PC-9 (cell line): ENCODE data around the gene F12. TPM values are rescaled to one million over a fixed set of nuclear protein-coding genes. Genes with fewer than 3 reads are reported as not detected.

Experiments used
- BruUV-seq: library from RNA; stranded (reverse); fragments of 400-500 nt; replicated peaks from 2 replicates; lab custom pipeline; 2021; lab: Mats Ljungman, UMichigan
- CTCF ChIA-PET: fragments of 300-600 bp; sonication (Branson Sonifier 250); formaldehyde crosslinking; loops from one replicate; lab custom pipeline; 2022; ENCODE audit warnings: antibody characterized with exemption; lab: Charles Lee
- POLR2A ChIA-PET: fragments of 300-600 bp; sonication (Branson Sonifier 250); formaldehyde crosslinking; loops from one replicate; lab custom pipeline; 2022; ENCODE audit warnings: antibody characterized with exemption; ENCODE audit not compliant: unreplicated experiment; lab: Charles Lee
- DNase-seq, 2 experiments: peaks; one replicate each; pipeline versions ENCODE4 v3.0.0 to v3.0.0-alpha.2; 2015 to 2022; ENCODE audit warnings: mixed read lengths in 1 of 2
- H2AFZ ChIP-seq: fragments of 200-600 bp; sonication (generic); 2 replicates; pipeline ENCODE4 v1.8.1; 2017; ENCODE audit warnings: antibody characterized with exemption
- H3F3A ChIP-seq: fragments of 200-600 bp; sonication (generic); 2 replicates; pipeline ENCODE4 v1.8.1; 2017; ENCODE audit warnings: antibody characterized with exemption, mild to moderate bottlenecking, low read depth; ENCODE audit not compliant: insufficient read depth
- H3K27ac ChIP-seq: fragments of 200-600 bp; sonication (generic); 2 replicates; pipeline ENCODE4 v1.6.1; 2016; ENCODE audit warnings: mixed run types
- H3K27me3 ChIP-seq: fragments of 200-600 bp; sonication (generic); 2 replicates; pipeline ENCODE4 v1.6.1; 2016; ENCODE audit warnings: low read depth, mixed run types; ENCODE audit not compliant: insufficient read depth
- H3K36me3 ChIP-seq: fragments of 200-600 bp; sonication (generic); 2 replicates; pipeline ENCODE4 v1.6.1; 2016; ENCODE audit warnings: low read depth, mixed run types
- H3K4me1 ChIP-seq: fragments of 200-600 bp; sonication (generic); replicated peaks from 2 replicates; pipeline ENCODE4 v1.6.1; 2016; ENCODE audit warnings: mixed run types; ENCODE audit not compliant: insufficient read depth
- H3K4me2 ChIP-seq: fragments of 200-600 bp; sonication (generic); 2 replicates; pipeline ENCODE4 v1.6.1; 2017; ENCODE audit warnings: mixed run types
- H3K4me3 ChIP-seq: fragments of 200-600 bp; sonication (generic); 2 replicates; pipeline ENCODE4 v1.6.1; 2016; ENCODE audit warnings: mixed run types
- H3K79me2 ChIP-seq: fragments of 200-600 bp; sonication (generic); 2 replicates; pipeline ENCODE4 v1.6.1; 2017; ENCODE audit warnings: low read depth, mixed run types
- H3K9me2 ChIP-seq: fragments of 200-600 bp; sonication (generic); 2 replicates; pipeline ENCODE4 v1.8.1; 2017; ENCODE audit warnings: mild to moderate bottlenecking; ENCODE audit not compliant: insufficient read depth
- H3K9me3 ChIP-seq: fragments of 200-600 bp; sonication (generic); 2 replicates; pipeline ENCODE4 v1.8.1; 2016; ENCODE audit warnings: low read depth; ENCODE audit not compliant: insufficient read depth
- H4K20me1 ChIP-seq: fragments of 200-600 bp; sonication (generic); 2 replicates; pipeline ENCODE4 v1.8.1; 2017; ENCODE audit not compliant: insufficient read depth
- EZH2 ChIP-seq: fragments of 200-600 bp; sonication (generic); IDR thresholded peaks from 2 replicates; pipeline ENCODE4 v1.8.0; 2017; ENCODE audit warnings: antibody characterized with exemption, low read depth
- intact Hi-C: fragments of 100-400 bp; cut with micrococcal nuclease; formaldehyde crosslinking; loops from one replicate; pipeline ENCODE4 v1.10.0; 2022; ENCODE audit not compliant: unreplicated experiment
- total RNA-seq: library from RNA; stranded (reverse); gene quantifications from 2 replicates; pipeline ENCODE4 v1.2.3, GENCODE V29; 2021
- TF ChIP-seq, protein P1 (sequence below): fragments of 200-600 bp; sonication (generic); conservative IDR thresholded peaks from 2 replicates; pipeline ENCODE4 v1.6.1; 2017; ENCODE audit warnings: mixed run types, antibody characterized with exemption, mild to moderate bottlenecking, moderate library complexity

Gene F12
- total RNA-seq, 1 experiment from 2014 or later = 14.5 TPM

DNA sequence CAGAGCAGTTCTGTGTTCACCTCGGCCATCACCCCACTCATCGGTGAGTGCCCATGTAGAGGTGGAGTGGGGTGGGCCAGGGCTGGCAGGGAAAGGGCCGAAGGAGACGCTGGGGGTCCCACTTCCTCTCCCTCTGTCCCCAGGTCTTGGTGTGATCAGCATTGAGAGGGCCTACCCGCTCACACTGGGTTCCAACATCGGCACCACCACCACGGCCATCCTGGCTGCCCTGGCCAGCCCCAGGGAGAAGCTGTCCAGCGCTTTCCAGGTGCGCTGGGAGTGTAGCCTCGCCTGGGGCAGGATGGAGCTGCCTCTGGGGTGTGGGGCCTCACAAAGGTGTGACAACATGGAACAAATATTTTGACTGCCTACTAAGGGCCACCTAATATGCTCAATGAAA is 12.6 kb downstream of the F12 start:
- ChIA-PET POLR2A (no interaction called here), CTCF (no interaction called here)
- no peaks in the 10 kb centered on the region for H3K9me3 ChIP-seq
- no peak overlapping the region for H3K4me2 ChIP-seq
- H2AFZ ChIP-seq = no peak overlapping the region
- no peak for DNase-seq
- no peaks in the 10 kb centered on the region for H3K36me3 ChIP-seq
- H3F3A ChIP-seq = peaks cover 6% of the 10 kb centered on the region; the same call in 1 of the 2 replicates
- H3K9me2 ChIP-seq = no peaks in the 10 kb centered on the region
- H3K27me3 ChIP-seq = no peaks in the 10 kb centered on the region
- H3K79me2 ChIP-seq = no peaks in the 10 kb centered on the region
- intact Hi-C loops = no loop called here
- TF ChIP-seq, protein P1, sequence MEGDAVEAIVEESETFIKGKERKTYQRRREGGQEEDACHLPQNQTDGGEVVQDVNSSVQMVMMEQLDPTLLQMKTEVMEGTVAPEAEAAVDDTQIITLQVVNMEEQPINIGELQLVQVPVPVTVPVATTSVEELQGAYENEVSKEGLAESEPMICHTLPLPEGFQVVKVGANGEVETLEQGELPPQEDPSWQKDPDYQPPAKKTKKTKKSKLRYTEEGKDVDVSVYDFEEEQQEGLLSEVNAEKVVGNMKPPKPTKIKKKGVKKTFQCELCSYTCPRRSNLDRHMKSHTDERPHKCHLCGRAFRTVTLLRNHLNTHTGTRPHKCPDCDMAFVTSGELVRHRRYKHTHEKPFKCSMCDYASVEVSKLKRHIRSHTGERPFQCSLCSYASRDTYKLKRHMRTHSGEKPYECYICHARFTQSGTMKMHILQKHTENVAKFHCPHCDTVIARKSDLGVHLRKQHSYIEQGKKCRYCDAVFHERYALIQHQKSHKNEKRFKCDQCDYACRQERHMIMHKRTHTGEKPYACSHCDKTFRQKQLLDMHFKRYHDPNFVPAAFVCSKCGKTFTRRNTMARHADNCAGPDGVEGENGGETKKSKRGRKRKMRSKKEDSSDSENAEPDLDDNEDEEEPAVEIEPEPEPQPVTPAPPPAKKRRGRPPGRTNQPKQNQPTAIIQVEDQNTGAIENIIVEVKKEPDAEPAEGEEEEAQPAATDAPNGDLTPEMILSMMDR = no peak
- no TSS peak for BruUV-seq
- no peaks in the 10 kb centered on the region for H4K20me1 ChIP-seq
- H3K27ac ChIP-seq = no peak overlapping the region
- no peaks in the 10 kb centered on the region for H3K4me1 ChIP-seq
- H3K4me3 ChIP-seq = no peak overlapping the region

DNA sequence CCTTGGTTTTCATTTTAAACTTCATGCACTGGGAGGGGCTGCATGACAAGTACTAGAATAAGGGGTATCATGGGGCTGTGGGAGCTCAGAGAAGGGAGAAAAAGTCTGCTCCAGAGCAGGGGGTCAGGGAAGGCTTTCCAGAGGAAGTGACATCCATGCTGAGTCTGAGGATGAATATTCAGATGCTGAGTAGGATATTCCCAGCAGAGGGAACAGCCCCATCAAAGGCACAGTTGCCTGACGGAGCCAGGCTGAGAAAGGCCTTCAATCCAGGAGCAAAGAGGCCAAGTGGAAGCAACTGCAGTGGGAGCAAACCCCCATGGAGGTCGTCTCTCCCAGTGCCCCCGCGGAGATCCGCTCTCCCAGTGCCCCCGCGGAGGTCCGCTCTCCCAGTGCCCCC is 13.3 kb downstream of the F12 start:
- CTCF ChIA-PET = interaction anchor here (0.6 kb wide), 1 partner anchor 78 kb away, joined by 6 read pairs; no protein-coding TSS in a partner anchor
- Histone ChIP-seq H3K79me2 (no peaks in the 10 kb centered on the region), H3K9me3 (no peaks in the 10 kb centered on the region), H3K9me2 (no peaks in the 10 kb centered on the region), H3K4me1 (no peaks in the 10 kb centered on the region), H3K27me3 (no peaks in the 10 kb centered on the region), H4K20me1 (no peaks in the 10 kb centered on the region), H3F3A (no peaks in the 10 kb centered on the region), H3K4me3 (no peak overlapping the region), H3K4me2 (no peak overlapping the region), H2AFZ (no peak overlapping the region), H3K36me3 (no peaks in the 10 kb centered on the region), H3K27ac (no peak overlapping the region)
- TF ChIP-seq EZH2 = no peak
- TF ChIP-seq, protein P1 = no peak
- no peak for DNase-seq
- POLR2A ChIA-PET = no interaction called here
- intact Hi-C loops = no loop called here
- BruUV-seq = no TSS peak

DNA sequence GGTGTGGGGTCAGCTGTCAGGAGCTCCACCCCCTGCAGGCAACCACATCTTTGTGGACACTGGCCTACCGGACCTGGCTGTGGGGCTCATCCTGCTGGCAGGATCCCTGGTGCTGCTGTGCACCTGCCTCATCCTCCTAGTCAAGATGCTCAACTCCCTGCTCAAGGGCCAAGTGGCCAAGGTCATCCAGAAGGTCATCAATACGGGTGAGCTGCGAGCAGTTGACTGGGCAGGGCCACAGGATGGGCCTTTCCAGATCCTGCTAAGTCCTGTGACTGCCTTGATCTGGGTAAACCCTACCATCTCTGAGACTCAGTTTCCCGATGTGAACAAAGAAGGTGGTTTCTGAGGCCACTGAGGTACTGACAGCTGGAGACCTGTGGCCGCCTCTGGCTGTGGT is 15.4 kb downstream of the F12 start:
- H3K4me2 ChIP-seq = no peak overlapping the region
- ChIA-PET CTCF (interaction anchor here (0.8 kb wide), 1 partner anchor 31 kb away, joined by 3 read pairs; no protein-coding TSS in a partner anchor), POLR2A (interaction anchor here (0.6 kb wide), 1 partner anchor 82 kb away, joined by 7 read pairs; no protein-coding TSS in a partner anchor)
- no peaks in the 10 kb centered on the region for H3K27me3 ChIP-seq
- no peak overlapping the region for H3K4me3 ChIP-seq
- no peaks in the 10 kb centered on the region for H3K9me2 ChIP-seq
- no peak for DNase-seq
- no peak overlapping the region for H2AFZ ChIP-seq
- peaks cover 18% of the 10 kb centered on the region for H3K4me1 ChIP-seq
- peaks cover 15% of the 10 kb centered on the region for H3F3A ChIP-seq
- H3K9me3 ChIP-seq = no peaks in the 10 kb centered on the region
- no peaks in the 10 kb centered on the region for H4K20me1 ChIP-seq
- intact Hi-C loops = loop anchor here (5.0 kb wide), 1 partner anchor 42 kb away; the partner anchor contains the start of gene LMAN2
- H3K36me3 ChIP-seq = no peaks in the 10 kb centered on the region
- BruUV-seq = no TSS peak
- TF ChIP-seq EZH2 = no peak
- TF ChIP-seq, protein P1 = no peak
- no peaks in the 10 kb centered on the region for H3K79me2 ChIP-seq
- H3K27ac ChIP-seq = no peak overlapping the region
